SK-N-SH treated with all-trans-retinoic acid at 6 μM for 48 hours (cell line): ENCODE results near the gene RAD54L.
"Not testable (repeated sequence)": the region's sequence is repeated elsewhere in the genome, so short reads cannot be mapped to it uniquely, and the experiment has no call there.

ENCODE experiments used
- ATAC-seq: fragments of 200-7000 bp; cut with Tn5 transposase; 3 replicates; pipeline ENCODE4 v1.9.1; 2020; ENCODE audit warnings: mild to moderate bottlenecking, moderate library complexity
- ARNTL ChIP-seq: fragments of 450-650 bp; formaldehyde crosslinking; IDR thresholded peaks from 2 replicates; pipeline ENCODE4 v1.5.0; 2020; ENCODE audit warnings: low read depth, mild to moderate bottlenecking, moderate library complexity, borderline replicate concordance
- BACH2 ChIP-seq: fragments of 250-450 bp; sonication (Bioruptor Pico); IDR thresholded peaks from 2 replicates; pipeline ENCODE4 v1.9.0; 2021; ENCODE audit warnings: mild to moderate bottlenecking, borderline replicate concordance
- CREB5 ChIP-seq: fragments of 250-450 bp; sonication (Bioruptor Pico); IDR thresholded peaks from 2 replicates; pipeline ENCODE4 v1.5.1; 2020; ENCODE audit warnings: low read depth, mild to moderate bottlenecking, moderate library complexity
- CSDC2 ChIP-seq: fragments of 250-450 bp; sonication (Bioruptor Pico); IDR thresholded peaks from 2 replicates; pipeline ENCODE4 v1.5.0; 2020; ENCODE audit warnings: mild to moderate bottlenecking, moderate library complexity
- ESRRG ChIP-seq: fragments of 250-450 bp; sonication (Bioruptor Pico); IDR thresholded peaks from 2 replicates; pipeline ENCODE4 v1.6.1; 2021; ENCODE audit warnings: mild to moderate bottlenecking
- OSR1 ChIP-seq: fragments of 250-450 bp; sonication (Bioruptor Pico); IDR thresholded peaks from 2 replicates; pipeline ENCODE4 v1.8.0; 2022; ENCODE audit warnings: moderate library complexity, mild to moderate bottlenecking, inconsistent platforms
- RARB ChIP-seq: fragments of 250-450 bp; sonication (Bioruptor Pico); IDR thresholded peaks from 2 replicates; pipeline ENCODE4 v1.8.0; 2021; ENCODE audit warnings: mild to moderate bottlenecking, moderate library complexity
- SNAI2 ChIP-seq: fragments of 250-450 bp; sonication (Bioruptor Pico); IDR thresholded peaks from 2 replicates; pipeline ENCODE4 v1.5.0; 2020; ENCODE audit warnings: mild to moderate bottlenecking, moderate library complexity
- TCF4 ChIP-seq: fragments of 250-450 bp; sonication (Bioruptor Pico); IDR thresholded peaks from 2 replicates; pipeline ENCODE4 v1.8.0; 2021; ENCODE audit warnings: mild to moderate bottlenecking, moderate library complexity, borderline replicate concordance
- TSHZ2 ChIP-seq: fragments of 250-450 bp; sonication (Bioruptor Pico); IDR thresholded peaks from 2 replicates; pipeline ENCODE4 v1.5.0; 2020; ENCODE audit warnings: mild to moderate bottlenecking, moderate library complexity
- ZNF565 ChIP-seq: fragments of 450-650 bp; formaldehyde crosslinking; conservative IDR thresholded peaks from 2 replicates; pipeline ENCODE4 v1.5.0; 2020; ENCODE audit warnings: low read depth, mild to moderate bottlenecking, moderate library complexity
- ZNF70 ChIP-seq: fragments of 450-650 bp; formaldehyde crosslinking; IDR thresholded peaks from 2 replicates; pipeline ENCODE4 v1.5.0; 2020; ENCODE audit warnings: mild to moderate bottlenecking, moderate library complexity
- ZNF8 ChIP-seq: fragments of 450-650 bp; formaldehyde crosslinking; IDR thresholded peaks from 2 replicates; pipeline ENCODE4 v1.5.0; 2020; ENCODE audit warnings: mild to moderate bottlenecking, moderate library complexity
- TF ChIP-seq, protein P1 (sequence below): fragments of 250-450 bp; sonication (Bioruptor Pico); IDR thresholded peaks from 2 replicates; pipeline ENCODE4 v1.5.1; 2021; ENCODE audit warnings: mild to moderate bottlenecking, moderate library complexity

The RAD54L gene

DNA sequence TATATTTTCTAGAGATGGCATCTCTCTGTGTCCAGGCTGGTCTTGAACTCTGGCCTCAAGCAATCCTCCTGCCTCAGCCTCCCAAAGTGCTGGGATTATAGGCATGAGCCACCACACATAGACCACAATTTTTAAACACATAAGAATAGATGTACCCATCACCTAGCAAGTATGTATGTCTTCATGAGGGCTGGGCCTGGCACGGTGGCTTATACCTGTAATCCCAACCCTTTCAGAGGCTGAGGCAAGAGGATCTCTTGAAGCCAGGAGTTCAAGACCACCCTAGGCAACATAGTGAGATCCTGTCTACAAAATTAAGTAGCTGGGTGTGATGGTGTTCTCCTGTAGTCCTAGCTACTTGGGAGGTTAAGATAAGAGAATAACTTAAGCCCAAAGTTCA lies 69.8 kb downstream of the RAD54L start:
- no peak for ATAC-seq

GRCh38 chr1:46319301-46319700 lies 71.7 kb downstream of the RAD54L start:
- not testable (repeated sequence) for ATAC-seq

More for the DNA sequence above, 69.8 kb downstream of the RAD54L start:
- no peak for TF ChIP-seq SNAI2 (CRISPR knock-in tag)
- TF ChIP-seq RARB (CRISPR knock-in tag) = no peak
- TF ChIP-seq OSR1 = no peak
- no peak for TF ChIP-seq ESRRG
- TF ChIP-seq BACH2 (CRISPR knock-in tag) = no peak
- no peak for TF ChIP-seq ZNF70 (CRISPR knock-in tag)
- TF ChIP-seq TCF4 (CRISPR knock-in tag) = no peak
- TF ChIP-seq TSHZ2 (CRISPR knock-in tag) = no peak
- TF ChIP-seq CSDC2 = no peak
- TF ChIP-seq CREB5 (CRISPR knock-in tag) = no peak
- TF ChIP-seq ZNF8 (CRISPR knock-in tag) = no peak
- no peak for TF ChIP-seq ARNTL
- TF ChIP-seq, protein P1, sequence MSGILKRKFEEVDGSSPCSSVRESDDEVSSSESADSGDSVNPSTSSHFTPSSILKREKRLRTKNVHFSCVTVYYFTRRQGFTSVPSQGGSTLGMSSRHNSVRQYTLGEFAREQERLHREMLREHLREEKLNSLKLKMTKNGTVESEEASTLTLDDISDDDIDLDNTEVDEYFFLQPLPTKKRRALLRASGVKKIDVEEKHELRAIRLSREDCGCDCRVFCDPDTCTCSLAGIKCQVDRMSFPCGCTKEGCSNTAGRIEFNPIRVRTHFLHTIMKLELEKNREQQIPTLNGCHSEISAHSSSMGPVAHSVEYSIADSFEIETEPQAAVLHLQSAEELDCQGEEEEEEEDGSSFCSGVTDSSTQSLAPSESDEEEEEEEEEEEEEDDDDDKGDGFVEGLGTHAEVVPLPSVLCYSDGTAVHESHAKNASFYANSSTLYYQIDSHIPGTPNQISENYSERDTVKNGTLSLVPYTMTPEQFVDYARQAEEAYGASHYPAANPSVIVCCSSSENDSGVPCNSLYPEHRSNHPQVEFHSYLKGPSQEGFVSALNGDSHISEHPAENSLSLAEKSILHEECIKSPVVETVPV (CRISPR knock-in tag) = no peak
- no peak for TF ChIP-seq ZNF565 (CRISPR knock-in tag)

DNA sequence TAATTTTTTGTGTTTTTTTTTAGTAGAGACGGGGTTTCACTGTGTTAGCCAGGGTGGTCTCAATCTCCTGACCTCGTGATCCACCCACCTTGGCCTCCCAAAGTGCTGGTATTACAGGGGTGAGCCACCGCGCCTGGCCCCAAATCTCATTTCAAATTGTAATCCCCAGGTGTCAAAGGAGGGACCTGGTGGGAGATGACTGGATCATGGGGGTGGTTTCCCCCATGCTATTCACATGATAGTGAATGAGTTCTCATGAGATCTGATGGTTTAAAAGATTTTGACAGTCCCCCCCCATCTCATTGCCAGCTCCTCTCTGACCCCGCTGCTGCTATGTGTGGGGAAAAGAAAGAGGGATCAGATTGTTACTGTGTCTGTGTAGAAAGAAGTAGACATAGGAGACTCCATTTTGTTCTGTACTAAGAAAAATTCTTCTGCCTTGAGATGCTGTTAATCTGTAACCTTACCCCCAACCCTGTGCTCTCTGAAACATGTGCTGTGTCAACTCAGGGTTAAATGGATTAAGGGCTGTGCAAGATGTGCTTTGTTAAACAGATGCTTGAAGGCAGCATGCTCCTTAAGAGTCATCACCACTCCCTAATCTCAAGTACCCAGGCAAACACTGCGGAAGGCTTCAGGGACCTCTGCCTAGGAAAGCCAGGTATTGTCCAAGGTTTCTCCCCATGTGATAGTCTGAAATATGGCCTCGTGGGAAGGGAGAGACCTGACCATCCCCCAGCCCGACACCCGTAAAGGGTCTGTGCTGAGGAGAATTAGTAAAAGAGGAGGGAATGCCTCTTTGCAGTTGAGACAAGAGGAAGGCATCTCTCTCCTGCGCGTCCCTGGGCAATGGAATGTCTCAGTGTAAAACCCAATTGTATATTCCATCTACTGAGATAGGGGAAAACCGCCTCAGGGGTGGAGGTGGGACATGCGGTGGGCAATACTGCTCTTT lies 72.7 kb downstream of the RAD54L start:
- ATAC-seq = not testable (repeated sequence)

- not testable (repeated sequence) for ATAC-seq
Measured at GRCh38 chr1:46322191-46322590, 74.6 kb downstream of the RAD54L start.

DNA sequence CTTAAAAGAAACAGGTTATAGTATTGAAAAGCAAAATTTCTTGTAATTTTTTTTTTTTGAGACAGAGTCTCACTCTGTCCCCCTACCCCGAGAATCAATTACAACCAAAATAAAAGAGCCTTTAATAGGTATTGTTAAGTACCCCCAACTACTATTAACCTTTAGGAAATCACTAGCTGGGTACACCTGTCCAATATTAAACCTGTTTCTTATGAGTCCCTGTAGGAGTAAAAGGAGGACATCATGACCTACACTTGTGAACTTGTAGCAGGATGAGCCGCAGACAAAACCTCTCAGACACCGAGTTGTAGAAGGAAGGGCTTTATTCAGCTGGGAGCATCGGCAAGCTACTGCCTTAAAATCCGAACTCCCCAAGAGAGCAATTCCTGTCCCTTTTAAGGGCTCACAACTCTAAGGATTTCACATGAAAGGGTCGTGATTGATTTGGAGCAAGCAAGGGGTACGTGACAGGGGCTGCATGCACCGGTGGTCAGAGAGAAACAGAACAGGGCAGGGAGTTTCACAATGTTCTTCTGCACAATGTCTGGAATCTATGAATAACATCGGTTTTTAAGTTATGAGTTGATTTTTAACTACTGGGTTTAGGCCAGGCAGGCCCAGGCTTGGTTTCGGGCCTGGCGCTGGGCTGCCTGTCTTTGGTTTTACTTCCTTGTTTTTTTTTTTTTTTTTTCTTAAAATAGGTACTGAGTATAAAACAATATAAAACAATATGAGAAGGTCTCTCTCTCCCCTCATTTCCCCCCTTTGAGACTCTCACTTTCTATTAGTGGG lies 77.9 kb downstream of the RAD54L start:
- ATAC-seq = not testable (repeated sequence)
